Measurements from ENCODE around the gene DOK7.

The DOK7 gene

GRCh38 chr4:3427706-3428446, 35.2 kb upstream of the DOK7 start:
- DNase-seq (ENCODE audit: low read depth), result no peak

- DNase-seq (ENCODE audit: low read depth), result no peak
Measured at GRCh38 chr4:3429651-3430050, 33.5 kb upstream of the DOK7 start.

- DNase-seq (ENCODE audit: low read depth), result no peak
Measured at GRCh38 chr4:3430524-3430923, 32.6 kb upstream of the DOK7 start.

- DNase-seq (ENCODE audit: low read depth), result no peak
Measured at GRCh38 chr4:3431446-3431993, 31.6 kb upstream of the DOK7 start.

GRCh38 chr4:3432381-3432790, 30.7 kb upstream of the DOK7 start:
- DNase-seq (ENCODE audit: low read depth), result no peak

GRCh38 chr4:3433138-3433869, 29.8 kb upstream of the DOK7 start:
- no peak for DNase-seq (ENCODE audit: low read depth)

GRCh38 chr4:3434881-3435685, 28.0 kb upstream of the DOK7 start:
- no peak for DNase-seq (ENCODE audit: low read depth)

- no peak for DNase-seq (ENCODE audit: low read depth)
Measured at GRCh38 chr4:3435686-3435956, 27.5 kb upstream of the DOK7 start.

GRCh38 chr4:3436048-3436797, 26.9 kb upstream of the DOK7 start:
- DNase-seq (ENCODE audit: low read depth), result no peak

GRCh38 chr4:3436798-3437581, 26.1 kb upstream of the DOK7 start:
- DNase-seq (ENCODE audit: low read depth), result peak; percentile 31

- DNase-seq (ENCODE audit: low read depth), result no peak
Measured at GRCh38 chr4:3437582-3437936, 25.5 kb upstream of the DOK7 start.

- no peak for DNase-seq (ENCODE audit: low read depth)
Measured at GRCh38 chr4:3437998-3438846, 24.9 kb upstream of the DOK7 start.

- DNase-seq (ENCODE audit: low read depth), result no peak
Measured at GRCh38 chr4:3438847-3439180, 24.3 kb upstream of the DOK7 start.

- DNase-seq (ENCODE audit: low read depth), result no peak
Measured at GRCh38 chr4:3439391-3439790, 23.7 kb upstream of the DOK7 start.

GRCh38 chr4:3440011-3440410, 23.1 kb upstream of the DOK7 start:
- DNase-seq (ENCODE audit: low read depth), result no peak

GRCh38 chr4:3440979-3441500, 22.1 kb upstream of the DOK7 start:
- peak; percentile 14 for DNase-seq (ENCODE audit: low read depth)

GRCh38 chr4:3441501-3442459, 21.3 kb upstream of the DOK7 start, which contains the start of gene HGFAC:
Gene HGFAC (plus strand): TSS chr4:3441968. CDS start chr4:3442002, 34 bp downstream.
- no peak for DNase-seq (ENCODE audit: low read depth)

GRCh38 chr4:3442460-3442958, 20.6 kb upstream of the DOK7 start:
- no peak for DNase-seq (ENCODE audit: low read depth)

Measured in amniotic epithelial cell (primary cell).